WTC11 (cell line): ENCODE measurements around the gene ANXA6. TPM values are rescaled to one million over a fixed set of nuclear protein-coding genes. Genes with fewer than 3 reads are reported as not detected.

Experiments used
- ATAC-seq: fragments of 200-7000 bp; cut with Tn5 transposase; 2 replicates; pipeline ENCODE4 v1.10.0; 2021; ENCODE audit warnings: mild to moderate bottlenecking, moderate library complexity
- CTCF ChIA-PET: fragments of 300-600 bp; sonication (Branson Sonifier 250); formaldehyde crosslinking; loops from one replicate; lab custom pipeline; 2021; ENCODE audit warnings: antibody characterized with exemption; lab: Charles Lee
- POLR2A ChIA-PET: fragments of 350-600 bp; sonication (Branson Sonifier 250); formaldehyde crosslinking; loops from one replicate; lab custom pipeline; 2021; ENCODE audit warnings: antibody characterized with exemption; lab: Charles Lee
- DNase-seq: peaks from one replicate; pipeline ENCODE4 v3.0.0; 2021; ENCODE audit warnings: low spot score
- H3K27ac Mint-ChIP-seq: 2 replicates; pipeline ENCODE4 v1.8.0; 2021; ENCODE audit warnings: mixed read lengths
- H3K27me3 Mint-ChIP-seq: 2 replicates; pipeline ENCODE4 v1.8.0; 2021; ENCODE audit warnings: low read depth, mild to moderate bottlenecking, moderate library complexity, mixed read lengths
- H3K36me3 Mint-ChIP-seq: 2 replicates; pipeline ENCODE4 v1.8.0; 2021; ENCODE audit warnings: mixed read lengths
- H3K4me1 Mint-ChIP-seq: 2 replicates; pipeline ENCODE4 v1.8.0; 2022; ENCODE audit warnings: mixed read lengths
- H3K4me3 Mint-ChIP-seq: 2 replicates; pipeline ENCODE4 v1.8.0; 2021; ENCODE audit warnings: mild to moderate bottlenecking, moderate library complexity, mixed read lengths
- H3K9me3 Mint-ChIP-seq: 2 replicates; pipeline ENCODE4 v1.8.0; 2021; ENCODE audit warnings: mixed read lengths
- AR ChIP-seq: fragments of 250-450 bp; sonication (Bioruptor Pico); IDR thresholded peaks from 2 replicates; pipeline ENCODE4 v1.9.0; 2021; ENCODE audit warnings: mild to moderate bottlenecking
- E2F4 ChIP-seq: sonication (generic); formaldehyde crosslinking; IDR thresholded peaks from 2 replicates; pipeline ENCODE4 v1.8.1; 2022; ENCODE audit warnings: low read depth, mild to moderate bottlenecking, moderate library complexity, missing genetic modification reagents, borderline replicate concordance
- ESRRA ChIP-seq: sonication (generic); formaldehyde crosslinking; IDR thresholded peaks from 2 replicates; pipeline ENCODE4 v1.8.1; 2022; ENCODE audit warnings: mild to moderate bottlenecking, missing genetic modification reagents, borderline replicate concordance
- FOXJ3 ChIP-seq: sonication (generic); formaldehyde crosslinking; IDR thresholded peaks from 2 replicates; pipeline ENCODE4 v1.9.0; 2021; ENCODE audit warnings: missing genetic modification reagents, mild to moderate bottlenecking, borderline replicate concordance
- HMGXB4 ChIP-seq: sonication (generic); formaldehyde crosslinking; IDR thresholded peaks from 2 replicates; pipeline ENCODE4 v1.8.1; 2023; ENCODE audit warnings: mild to moderate bottlenecking, moderate library complexity, missing genetic modification reagents
- IRF1 ChIP-seq: sonication (generic); formaldehyde crosslinking; IDR thresholded peaks from 2 replicates; pipeline ENCODE4 v1.8.0; 2023; ENCODE audit warnings: missing genetic modification reagents
- NR1H2 ChIP-seq: sonication (generic); formaldehyde crosslinking; IDR thresholded peaks from 2 replicates; pipeline ENCODE4 v1.9.0; 2021; ENCODE audit warnings: mild to moderate bottlenecking, moderate library complexity, missing genetic modification reagents
- PREB ChIP-seq: sonication (generic); formaldehyde crosslinking; IDR thresholded peaks from 2 replicates; pipeline ENCODE4 v1.8.1; 2022; ENCODE audit warnings: mild to moderate bottlenecking, missing genetic modification reagents, moderate library complexity, borderline replicate concordance
- RORB ChIP-seq: fragments of 250-450 bp; sonication (Bioruptor Pico); IDR thresholded peaks from 2 replicates; pipeline ENCODE4 v1.9.0; 2021; ENCODE audit warnings: mild to moderate bottlenecking
- SP1 ChIP-seq: sonication (generic); formaldehyde crosslinking; conservative IDR thresholded peaks from 2 replicates; pipeline ENCODE4 v1.8.1; 2022; ENCODE audit warnings: missing genetic modification reagents
- ZBTB43 ChIP-seq: sonication (generic); formaldehyde crosslinking; IDR thresholded peaks from 2 replicates; pipeline ENCODE4 v1.8.1; 2023; ENCODE audit warnings: mild to moderate bottlenecking, missing genetic modification reagents
- ZNF219 ChIP-seq: sonication (generic); formaldehyde crosslinking; IDR thresholded peaks from 2 replicates; pipeline ENCODE4 v1.8.0; 2023; ENCODE audit warnings: missing genetic modification reagents, mild to moderate bottlenecking, borderline replicate concordance
- ZNF512 ChIP-seq: sonication (generic); formaldehyde crosslinking; IDR thresholded peaks from 2 replicates; pipeline ENCODE4 v1.8.1; 2022; ENCODE audit warnings: missing genetic modification reagents, borderline replicate concordance
- ZNF532 ChIP-seq: fragments of 250-450 bp; sonication (Bioruptor Pico); IDR thresholded peaks from 2 replicates; pipeline ENCODE4 v1.9.0; 2021; ENCODE audit warnings: mild to moderate bottlenecking, borderline replicate concordance
- ZSCAN18 ChIP-seq: fragments of 250-450 bp; sonication (Bioruptor Pico); IDR thresholded peaks from 2 replicates; pipeline ENCODE4 v2.1.2; 2022; ENCODE audit warnings: mild to moderate bottlenecking, moderate library complexity
- total RNA-seq: library from RNA; stranded (reverse); gene quantifications from 3 replicates; pipeline ENCODE4 v1.2.3, GENCODE V29; 2021

ANXA6 gene
- total RNA-seq, 1 experiment from 2014 or later = 92.8 TPM

- TF ChIP-seq IRF1 (CRISPR knock-in tag) (peak; percentile 73; the same call in 1 of the 2 replicates), SP1 (CRISPR knock-in tag) (peak; percentile 52), ESRRA (CRISPR knock-in tag) (peak; percentile 80; the same call in 1 of the 2 replicates)
Measured at GRCh38 chr5:151080613-151081430, 76.8 kb downstream of the ANXA6 start, which contains the start of gene TNIP1 (continued).

GRCh38 chr5:151079838-151080612, 77.6 kb downstream of the ANXA6 start:
- peak overlapping the region; percentile 23; the same call in 1 of the 2 replicates for H3K27ac Mint-ChIP-seq
- no peaks in the 10 kb centered on the region for H3K9me3 Mint-ChIP-seq
- no peaks in the 10 kb centered on the region for H3K36me3 Mint-ChIP-seq
- no peak for ATAC-seq
- DNase-seq = no peak
- ChIA-PET CTCF (interaction anchor here (1.2 to 6.1 kb wide), 5 partner anchors 28 to 78 kb away, joined by 4 to 45 read pairs (median 22); no protein-coding TSS in a partner anchor), POLR2A (no interaction called here)
- peak overlapping the region; percentile 83 for H3K4me3 Mint-ChIP-seq
- peaks cover 29% of the 10 kb centered on the region for H3K4me1 Mint-ChIP-seq
- no peaks in the 10 kb centered on the region for H3K27me3 Mint-ChIP-seq
- TF ChIP-seq ZNF219 (CRISPR knock-in tag) (no peak), ZNF512 (no peak), E2F4 (no peak), RORB (CRISPR knock-in tag) (no peak), HMGXB4 (no peak), NR1H2 (CRISPR knock-in tag) (no peak), ZBTB43 (no peak), ZSCAN18 (CRISPR knock-in tag) (no peak), AR (no peak), ZNF532 (CRISPR knock-in tag) (no peak), FOXJ3 (no peak), PREB (CRISPR knock-in tag) (no peak)
